NCI-H2171 treated with DMSO at 0.1 percent for 48 hours (cell line): ENCODE data around the gene THBS4.
"Not testable (repeated sequence)": the region's sequence is repeated elsewhere in the genome, so short reads cannot be mapped to it uniquely, and the experiment has no call there.

Source experiments
- DNase-seq: peaks from one replicate; lab custom pipeline; 2025; lab: John Stamatoyannopoulos, UW

Gene THBS4

GRCh38 chr5:80076131-80077050, 41.2 kb downstream of the THBS4 start:
- no peak for DNase-seq

- no peak for DNase-seq
These were observed 42.0 kb downstream of the THBS4 start for GRCh38 chr5:80077051-80077714.

GRCh38 chr5:80078921-80079320, 43.8 kb downstream of the THBS4 start:
- DNase-seq, result no peak

- DNase-seq, result no peak
These were observed 47.1 kb downstream of the THBS4 start for GRCh38 chr5:80082281-80082680.

- peak; percentile 71 for DNase-seq
These were observed 47.6 kb downstream of the THBS4 start for GRCh38 chr5:80082731-80083100.

- peak; percentile 76 for DNase-seq
These were observed 48.1 kb downstream of the THBS4 start for GRCh38 chr5:80083101-80083890.

GRCh38 chr5:80090884-80091166, 55.7 kb downstream of the THBS4 start:
- DNase-seq, result no peak

- peak; percentile 47 for DNase-seq
These were observed 56.6 kb downstream of the THBS4 start for GRCh38 chr5:80091792-80092192.

GRCh38 chr5:80092486-80093107, 57.4 kb downstream of the THBS4 start:
- no peak for DNase-seq

GRCh38 chr5:80093796-80094195, 58.6 kb downstream of the THBS4 start:
- DNase-seq, result no peak

- no peak for DNase-seq
These were observed 59.1 kb downstream of the THBS4 start for GRCh38 chr5:80094236-80094738.

- no peak for DNase-seq
These were observed 62.3 kb downstream of the THBS4 start for GRCh38 chr5:80097451-80097850.

GRCh38 chr5:80101993-80102392, 66.8 kb downstream of the THBS4 start:
- DNase-seq, result no peak

GRCh38 chr5:80103371-80103770, 68.2 kb downstream of the THBS4 start:
- peak; percentile 17 for DNase-seq

GRCh38 chr5:80105698-80106439, 70.7 kb downstream of the THBS4 start:
- DNase-seq, result no peak

GRCh38 chr5:80106916-80107315, 71.8 kb downstream of the THBS4 start:
- DNase-seq, result no peak

GRCh38 chr5:80109646-80110478, 74.7 kb downstream of the THBS4 start:
- peak; percentile 92 for DNase-seq

- not testable (repeated sequence) for DNase-seq
These were observed 76.3 kb downstream of the THBS4 start for GRCh38 chr5:80111376-80111990.

- DNase-seq, result no peak
These were observed 79.7 kb downstream of the THBS4 start for GRCh38 chr5:80114860-80115259.

- DNase-seq, result no peak
These were observed 80.9 kb downstream of the THBS4 start for GRCh38 chr5:80116000-80116399.
